HCT116 (cell line): ENCODE results near the gene IFITM5. TPM values are rescaled to one million over a fixed set of nuclear protein-coding genes. Genes with fewer than 3 reads are reported as not detected.

Experiments
- ATAC-seq: fragments of 200-7000 bp; cut with Tn5 transposase; 2 replicates; pipeline ENCODE4 v1.9.1; 2020; ENCODE audit warnings: mild to moderate bottlenecking, moderate library complexity
- BruUV-seq: library from RNA; stranded (reverse); fragments of 400-500 nt; replicated peaks from 2 replicates; lab custom pipeline; 2021; lab: Mats Ljungman, UMichigan
- CTCF ChIA-PET: fragments of 300-600 bp; sonication (Branson Sonifier 250); formaldehyde crosslinking; loops from one replicate; lab custom pipeline; 2021; ENCODE audit warnings: antibody characterized with exemption; lab: Charles Lee
- POLR2A ChIA-PET: fragments of 300-600, 350-600 bp; sonication (Branson Sonifier 250); formaldehyde crosslinking; loops from one replicate; lab custom pipeline; 2021; ENCODE audit warnings: antibody characterized with exemption; lab: Charles Lee
- RAD21 ChIA-PET, 2 experiments: fragments of 300-600 bp; sonication (Branson Sonifier 250); formaldehyde crosslinking; loops; one replicate each; lab custom pipeline; 2023; ENCODE audit warnings: low total read pairs in 2 of 2; ENCODE audit not compliant: uncharacterized antibody in 2 of 2, unreplicated experiment in 2 of 2, low non-redundant PET in 1 of 2; lab: Charles Lee
- DNase-seq: peaks from one replicate; pipeline ENCODE4 v3.0.0-alpha.2; 2010; ENCODE audit warnings: low read depth, low spot score
- H2AFZ ChIP-seq: fragments of 200-600 bp; shearing (Covaris generic), sonication (generic); 2 replicates; pipeline ENCODE4 v1.6.1; 2017; ENCODE audit warnings: low read depth, mixed run types, mixed read lengths, antibody characterized with exemption, low read length; ENCODE audit not compliant: poor library complexity, severe bottlenecking
- H3K27ac ChIP-seq: 2 replicates; pipeline ENCODE4 v1.5.1; 2012; ENCODE audit warnings: low read depth, low read length
- H3K27me3 ChIP-seq: fragments of 200-600 bp; sonication (generic); 2 replicates; pipeline ENCODE4 v1.6.1; 2016; ENCODE audit warnings: mixed run types, low read length, mixed read lengths; ENCODE audit not compliant: insufficient read depth
- H3K36me3 ChIP-seq, 2 experiments: fragments of 200-500 bp in 1 of 2; fragments of 200-600 bp in 1 of 2; sonication (Bioruptor generic) in 1 of 2; sonication (generic) in 1 of 2; 2 replicates each; pipeline versions ENCODE4 v1.5.1 to v1.6.1; 2014 to 2016; ENCODE audit warnings: low read length in 2 of 2, inconsistent platforms in 1 of 2, mixed read lengths in 1 of 2, mixed run types in 1 of 2; ENCODE audit not compliant: insufficient read depth in 2 of 2, control insufficient read depth in 1 of 2
- H3K4me1 ChIP-seq, 2 experiments: fragments of 200-600 bp in 1 of 2; sonication (generic) in 1 of 2; 2 replicates each; pipeline versions ENCODE4 v1.5.1 to v1.6.1; 2012 to 2017; ENCODE audit warnings: low read length in 2 of 2, inconsistent platforms in 1 of 2, mild to moderate bottlenecking in 1 of 2, mixed read lengths in 1 of 2, mixed run types in 1 of 2, moderate library complexity in 1 of 2; ENCODE audit not compliant: insufficient read depth in 2 of 2, control insufficient read depth in 1 of 2
- H3K4me2 ChIP-seq: fragments of 200-600 bp; sonication (generic); 2 replicates; pipeline ENCODE4 v1.6.1; 2017; ENCODE audit warnings: mixed run types, low read length, mixed read lengths
- H3K4me3 ChIP-seq, 2 experiments: fragments of 200-600 bp in 1 of 2; sonication (generic) in 1 of 2; replicated peaks in 1 of 2; 2 replicates each; pipeline ENCODE4 v1.5.1; 2011 to 2016; ENCODE audit warnings: low read length in 2 of 2, control low read depth in 1 of 2, low read depth in 1 of 2, mild to moderate bottlenecking in 1 of 2, mixed read lengths in 1 of 2, mixed run types in 1 of 2
- H3K79me2 ChIP-seq: fragments of 200-600 bp; sonication (generic); 2 replicates; pipeline ENCODE4 v1.6.1; 2017; ENCODE audit warnings: mild to moderate bottlenecking, mixed run types, low read length, moderate library complexity, mixed read lengths; ENCODE audit not compliant: insufficient read depth
- H3K9ac ChIP-seq: fragments of 200-600 bp; sonication (generic); 2 replicates; pipeline ENCODE4 v1.6.1; 2016; ENCODE audit warnings: low read length, mixed read lengths
- H3K9me2 ChIP-seq: fragments of 200-600 bp; sonication (generic), shearing (Covaris generic); 2 replicates; pipeline ENCODE4 v1.6.1; 2017; ENCODE audit warnings: mixed run types, mild to moderate bottlenecking, moderate library complexity; ENCODE audit not compliant: insufficient read depth
- H3K9me3 ChIP-seq, 2 experiments: fragments of 200-500 bp in 1 of 2; fragments of 200-600 bp in 1 of 2; sonication (Bioruptor generic) in 1 of 2; sonication (generic) in 1 of 2; 2 replicates each; pipeline ENCODE4 v1.6.1; 2014 to 2017; ENCODE audit warnings: low read length in 2 of 2, mixed read lengths in 2 of 2, inconsistent platforms in 1 of 2, low read depth in 1 of 2, mild to moderate bottlenecking in 1 of 2, mixed run types in 1 of 2, moderate library complexity in 1 of 2; ENCODE audit not compliant: control insufficient read depth in 1 of 2, insufficient read depth in 1 of 2
- H4K20me1 ChIP-seq: fragments of 200-600 bp; sonication (generic), shearing (Covaris generic); 2 replicates; pipeline ENCODE4 v1.6.1; 2017; ENCODE audit warnings: mixed run types, mild to moderate bottlenecking, moderate library complexity; ENCODE audit not compliant: insufficient read depth
- ATF3 ChIP-seq: IDR thresholded peaks from 2 replicates; pipeline ENCODE4 v1.6.1; 2012
- CBX3 ChIP-seq: IDR thresholded peaks from 2 replicates; pipeline ENCODE4 v1.6.1; 2012; ENCODE audit warnings: low read depth
- CEBPB ChIP-seq: IDR thresholded peaks from 2 replicates; pipeline ENCODE4 v1.6.1; 2012; ENCODE audit warnings: low read depth
- EGR1 ChIP-seq: IDR thresholded peaks from 2 replicates; pipeline ENCODE4 v1.6.1; 2012; ENCODE audit warnings: low read depth
- ELF1 ChIP-seq: IDR thresholded peaks from 2 replicates; pipeline ENCODE4 v1.6.1; 2012; ENCODE audit warnings: low read depth, borderline replicate concordance
- EZH2 ChIP-seq: fragments of 200-600 bp; sonication (generic); IDR thresholded peaks from 2 replicates; pipeline ENCODE4 v1.6.1; 2017; ENCODE audit warnings: antibody characterized with exemption, mixed run types
- EZH2phosphoT487 ChIP-seq: fragments of 200-600 bp; IDR thresholded peaks from 2 replicates; pipeline ENCODE4 v1.6.1; 2018; ENCODE audit warnings: antibody characterized with exemption, borderline replicate concordance
- FOSL1 ChIP-seq: IDR thresholded peaks from 2 replicates; pipeline ENCODE4 v1.6.1; 2012; ENCODE audit warnings: low read depth
- POLR2AphosphoS5 ChIP-seq: IDR thresholded peaks from 2 replicates; pipeline ENCODE4 v1.6.1; 2011; ENCODE audit warnings: mild to moderate bottlenecking, low read depth, low read length, moderate library complexity
- RAD21 ChIP-seq: IDR thresholded peaks from 2 replicates; pipeline ENCODE4 v1.6.1; 2012; ENCODE audit warnings: low read depth, mild to moderate bottlenecking
- REST ChIP-seq: IDR thresholded peaks from 2 replicates; pipeline ENCODE4 v1.6.1; 2012; ENCODE audit warnings: low read depth
- SIN3A ChIP-seq: IDR thresholded peaks from 2 replicates; pipeline ENCODE4 v1.6.1; 2012; ENCODE audit warnings: low read depth
- SP1 ChIP-seq: IDR thresholded peaks from 2 replicates; pipeline ENCODE4 v1.6.1; 2012; ENCODE audit warnings: low read depth
- SRF ChIP-seq: IDR thresholded peaks from 2 replicates; pipeline ENCODE4 v1.6.1; 2012; ENCODE audit warnings: low read depth
- TCF7L2 ChIP-seq: IDR thresholded peaks from 2 replicates; pipeline ENCODE4 v1.7.0; 2011; ENCODE audit warnings: borderline replicate concordance, inconsistent platforms; ENCODE audit not compliant: insufficient read depth, insufficient read length; ENCODE audit errors: extremely low read depth
- YY1 ChIP-seq: IDR thresholded peaks from 2 replicates; pipeline ENCODE4 v1.6.1; 2011; ENCODE audit warnings: low read length, low read depth, moderate library complexity, mild to moderate bottlenecking; ENCODE audit not compliant: insufficient replicate concordance; ENCODE audit errors: extremely low read depth
- ZFX ChIP-seq: fragments of 450-650 bp; IDR thresholded peaks from 2 replicates; pipeline ENCODE4 v1.6.1; 2017
- intact Hi-C: fragments of 100-400 bp; cut with micrococcal nuclease; formaldehyde crosslinking; loops from 2 replicates; pipeline ENCODE4 v1.10.0; 2022
- total RNA-seq: library from RNA; stranded (reverse); gene quantifications from one replicate; pipeline ENCODE4 v1.2.1, GENCODE V29; 2021; ENCODE audit not compliant: unreplicated experiment
- TF ChIP-seq, protein P1 (sequence below): IDR thresholded peaks from 2 replicates; pipeline ENCODE4 v1.6.1; 2011; ENCODE audit warnings: mild to moderate bottlenecking, low read length, moderate library complexity; ENCODE audit not compliant: insufficient replicate concordance; ENCODE audit errors: extremely low read depth
- TF ChIP-seq, protein P2 (sequence below), 3 experiments: fragments of 200-600 bp in 1 of 3; sonication (generic) in 1 of 3; IDR thresholded peaks in 2 of 3; conservative IDR thresholded peaks in 1 of 3; 2 replicates each; pipeline ENCODE4 v1.5.1; 2012 to 2017; ENCODE audit warnings: low read depth in 2 of 3, low read length in 2 of 3, antibody characterized with exemption in 1 of 3, borderline replicate concordance in 1 of 3, control low read depth in 1 of 3, mild to moderate bottlenecking in 1 of 3, mixed read lengths in 1 of 3, mixed run types in 1 of 3, moderate library complexity in 1 of 3; ENCODE audit not compliant: insufficient read depth in 1 of 3
- TF ChIP-seq, protein P3 (sequence below): IDR thresholded peaks from 2 replicates; pipeline ENCODE4 v1.6.1; 2012

IFITM5 gene
- total RNA-seq, 1 experiment from 2014 or later = not detected

DNA sequence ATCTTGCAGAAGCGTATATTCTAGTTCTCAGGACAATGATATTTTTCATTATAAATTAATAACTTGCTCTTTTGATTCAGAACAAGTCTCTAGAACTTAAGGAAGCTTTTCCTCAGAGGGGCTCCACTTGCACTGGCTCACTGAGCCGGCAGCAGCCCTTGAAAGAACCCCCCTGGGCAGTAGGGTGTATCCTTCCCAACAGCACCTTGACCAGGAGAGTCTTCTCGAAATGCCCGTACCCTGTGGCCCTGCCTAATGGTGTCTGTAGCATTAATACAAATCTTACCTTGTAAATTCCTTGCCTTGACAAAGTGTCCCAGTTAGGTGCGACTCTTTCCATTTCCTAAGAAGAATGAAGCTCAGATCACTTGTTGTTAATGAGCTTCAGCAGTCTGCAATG is 49.1 kb downstream of the IFITM5 start:
- Histone ChIP-seq H4K20me1 (no peaks in the 10 kb centered on the region), H3K4me1 (no peaks in the 10 kb centered on the region), H3K4me3 (no peak overlapping the region), H2AFZ (no peak overlapping the region), H3K79me2 (peaks cover 2% of the 10 kb centered on the region; the same call in 1 of the 2 replicates), H3K27ac (no peak overlapping the region), H3K4me2 (no peak overlapping the region), H3K27me3 (no peaks in the 10 kb centered on the region), H3K9me2 (no peaks in the 10 kb centered on the region), H3K9me3 (no peaks in the 10 kb centered on the region), H3K36me3 (peaks cover 60 to 69% of the 10 kb centered on the region in 2 experiments), H3K9ac (no peak overlapping the region)
- CTCF ChIA-PET = interaction anchor here (0.5 to 1.7 kb wide), 12 partner anchors 10 to 199 kb away, joined by 3 to 10 read pairs (median 3); partner anchors contain the start of gene PSMD13
- DNase-seq = no peak
- RAD21 ChIA-PET = no interaction called here
- intact Hi-C loops = no loop called here
- POLR2A ChIA-PET = no interaction called here
- no TSS peak for BruUV-seq
- no peak for ATAC-seq
- TF ChIP-seq, protein P1, sequence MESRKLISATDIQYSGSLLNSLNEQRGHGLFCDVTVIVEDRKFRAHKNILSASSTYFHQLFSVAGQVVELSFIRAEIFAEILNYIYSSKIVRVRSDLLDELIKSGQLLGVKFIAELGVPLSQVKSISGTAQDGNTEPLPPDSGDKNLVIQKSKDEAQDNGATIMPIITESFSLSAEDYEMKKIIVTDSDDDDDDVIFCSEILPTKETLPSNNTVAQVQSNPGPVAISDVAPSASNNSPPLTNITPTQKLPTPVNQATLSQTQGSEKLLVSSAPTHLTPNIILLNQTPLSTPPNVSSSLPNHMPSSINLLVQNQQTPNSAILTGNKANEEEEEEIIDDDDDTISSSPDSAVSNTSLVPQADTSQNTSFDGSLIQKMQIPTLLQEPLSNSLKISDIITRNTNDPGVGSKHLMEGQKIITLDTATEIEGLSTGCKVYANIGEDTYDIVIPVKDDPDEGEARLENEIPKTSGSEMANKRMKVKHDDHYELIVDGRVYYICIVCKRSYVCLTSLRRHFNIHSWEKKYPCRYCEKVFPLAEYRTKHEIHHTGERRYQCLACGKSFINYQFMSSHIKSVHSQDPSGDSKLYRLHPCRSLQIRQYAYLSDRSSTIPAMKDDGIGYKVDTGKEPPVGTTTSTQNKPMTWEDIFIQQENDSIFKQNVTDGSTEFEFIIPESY = no peak
- TF ChIP-seq ZFX = no peak
- no peak for TF ChIP-seq SRF
- no peak for TF ChIP-seq TCF7L2
- TF ChIP-seq EZH2phosphoT487 = no peak
- TF ChIP-seq FOSL1 = no peak
- TF ChIP-seq ELF1 = no peak
- no peak for TF ChIP-seq YY1
- TF ChIP-seq SIN3A = no peak
- TF ChIP-seq EGR1 = no peak
- no peak for TF ChIP-seq CEBPB
- no peak for TF ChIP-seq RAD21
- TF ChIP-seq ATF3 = no peak
- TF ChIP-seq POLR2AphosphoS5 = no peak
- TF ChIP-seq EZH2 = no peak
- TF ChIP-seq REST = no peak
- TF ChIP-seq, protein P2, sequence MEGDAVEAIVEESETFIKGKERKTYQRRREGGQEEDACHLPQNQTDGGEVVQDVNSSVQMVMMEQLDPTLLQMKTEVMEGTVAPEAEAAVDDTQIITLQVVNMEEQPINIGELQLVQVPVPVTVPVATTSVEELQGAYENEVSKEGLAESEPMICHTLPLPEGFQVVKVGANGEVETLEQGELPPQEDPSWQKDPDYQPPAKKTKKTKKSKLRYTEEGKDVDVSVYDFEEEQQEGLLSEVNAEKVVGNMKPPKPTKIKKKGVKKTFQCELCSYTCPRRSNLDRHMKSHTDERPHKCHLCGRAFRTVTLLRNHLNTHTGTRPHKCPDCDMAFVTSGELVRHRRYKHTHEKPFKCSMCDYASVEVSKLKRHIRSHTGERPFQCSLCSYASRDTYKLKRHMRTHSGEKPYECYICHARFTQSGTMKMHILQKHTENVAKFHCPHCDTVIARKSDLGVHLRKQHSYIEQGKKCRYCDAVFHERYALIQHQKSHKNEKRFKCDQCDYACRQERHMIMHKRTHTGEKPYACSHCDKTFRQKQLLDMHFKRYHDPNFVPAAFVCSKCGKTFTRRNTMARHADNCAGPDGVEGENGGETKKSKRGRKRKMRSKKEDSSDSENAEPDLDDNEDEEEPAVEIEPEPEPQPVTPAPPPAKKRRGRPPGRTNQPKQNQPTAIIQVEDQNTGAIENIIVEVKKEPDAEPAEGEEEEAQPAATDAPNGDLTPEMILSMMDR (IDR thresholded peaks at IDR 0.05 in 2 of 3, conservative IDR thresholded peaks at IDR 0.05 in 1 of 3; ENCODE audit: borderline replicate concordance in 1 of 3, insufficient read depth in 1 of 3, low read depth in 2 of 3, low read length in 2 of 3) = no peak
- no peak for TF ChIP-seq SP1
- TF ChIP-seq, protein P3, sequence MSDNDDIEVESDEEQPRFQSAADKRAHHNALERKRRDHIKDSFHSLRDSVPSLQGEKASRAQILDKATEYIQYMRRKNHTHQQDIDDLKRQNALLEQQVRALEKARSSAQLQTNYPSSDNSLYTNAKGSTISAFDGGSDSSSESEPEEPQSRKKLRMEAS = no peak
- no peak for TF ChIP-seq CBX3
